GM23338 (cell line): ENCODE results near the gene USP15. TPM values are rescaled to one million over a fixed set of nuclear protein-coding genes. Genes with fewer than 3 reads are reported as not detected.

Experiments used
- ATAC-seq: fragments of 200-7000 bp; cut with Tn5 transposase; 3 replicates; pipeline ENCODE4 v1.9.1; 2020
- DNase-seq: peaks from one replicate; pipeline ENCODE4 v3.0.0-alpha.2; 2015; ENCODE audit warnings: low spot score
- H2AFZ ChIP-seq: fragments of 200-600 bp; sonication (generic); 2 replicates; pipeline ENCODE4 v1.8.0; 2016; ENCODE audit warnings: antibody characterized with exemption, mild to moderate bottlenecking, moderate library complexity
- H3F3A ChIP-seq: fragments of 200-600 bp; sonication (generic); replicated peaks from 2 replicates; pipeline ENCODE4 v1.8.0; 2017; ENCODE audit warnings: antibody characterized with exemption, mixed run types, low read depth
- H3K27ac ChIP-seq: fragments of 200-600 bp; sonication (generic); 2 replicates; pipeline ENCODE4 v1.6.1; 2016; ENCODE audit warnings: low read depth
- H3K27me3 ChIP-seq: fragments of 200-600 bp; sonication (generic); 2 replicates; pipeline ENCODE4 v1.8.0; 2016; ENCODE audit warnings: mild to moderate bottlenecking, mixed run types, moderate library complexity; ENCODE audit not compliant: insufficient read depth
- H3K36me3 ChIP-seq: fragments of 200-600 bp; sonication (generic); 2 replicates; pipeline ENCODE4 v1.8.0; 2016; ENCODE audit warnings: mild to moderate bottlenecking; ENCODE audit not compliant: insufficient read depth
- H3K4me1 ChIP-seq: fragments of 200-600 bp; sonication (generic); 2 replicates; pipeline ENCODE4 v1.8.0; 2016; ENCODE audit warnings: mild to moderate bottlenecking, moderate library complexity; ENCODE audit not compliant: insufficient read depth
- H3K4me2 ChIP-seq: fragments of 200-600 bp; sonication (generic); 2 replicates; pipeline ENCODE4 v1.7.1; 2017; ENCODE audit warnings: mixed run types
- H3K4me3 ChIP-seq: fragments of 200-600 bp; sonication (generic); 2 replicates; pipeline ENCODE4 v1.6.1; 2016; ENCODE audit warnings: mixed run types
- H3K79me2 ChIP-seq: fragments of 200-600 bp; sonication (generic); replicated peaks from 2 replicates; pipeline ENCODE4 v1.8.0; 2017; ENCODE audit warnings: mild to moderate bottlenecking; ENCODE audit not compliant: insufficient read depth
- H3K9me2 ChIP-seq: fragments of 200-600 bp; sonication (generic); 2 replicates; pipeline ENCODE4 v1.8.0; 2017; ENCODE audit not compliant: insufficient read depth
- H4K20me1 ChIP-seq: fragments of 200-600 bp; sonication (generic); replicated peaks from 2 replicates; pipeline ENCODE4 v1.8.0; 2017; ENCODE audit warnings: mild to moderate bottlenecking; ENCODE audit not compliant: insufficient read depth
- H3K27ac Mint-ChIP-seq: 2 replicates; pipeline ENCODE4 v1.8.0; 2020; ENCODE audit warnings: inconsistent platforms, mild to moderate bottlenecking, moderate library complexity, mixed read lengths
- H3K27me3 Mint-ChIP-seq: 3 replicates; pipeline ENCODE4 v1.8.0; 2022; ENCODE audit warnings: low read depth, mild to moderate bottlenecking, moderate library complexity, mixed read lengths, inconsistent platforms; ENCODE audit not compliant: insufficient read depth, poor library complexity
- H3K36me3 Mint-ChIP-seq: 3 replicates; pipeline ENCODE4 v1.8.0; 2021; ENCODE audit warnings: low read depth, mild to moderate bottlenecking, inconsistent platforms, moderate library complexity, mixed read lengths
- H3K4me1 Mint-ChIP-seq: 3 replicates; pipeline ENCODE4 v1.8.0; 2020; ENCODE audit warnings: mild to moderate bottlenecking, inconsistent platforms, mixed read lengths
- H3K4me3 Mint-ChIP-seq: 3 replicates; pipeline ENCODE4 v1.8.0; 2021; ENCODE audit warnings: moderate library complexity, mild to moderate bottlenecking, inconsistent platforms, mixed read lengths
- H3K9me3 Mint-ChIP-seq: 3 replicates; pipeline ENCODE4 v1.8.0; 2020; ENCODE audit warnings: moderate library complexity, mild to moderate bottlenecking, inconsistent platforms, mixed read lengths
- CREB1 ChIP-seq: fragments of 250-450 bp; sonication (Bioruptor Pico); IDR thresholded peaks from 2 replicates; pipeline ENCODE4 v1.5.0; 2020; ENCODE audit warnings: low read depth, mild to moderate bottlenecking, moderate library complexity
- CTCF ChIP-seq, 2 experiments: fragments of 200-600 bp in 1 of 2; sonication (generic) in 1 of 2; conservative IDR thresholded peaks; 2 replicates each; pipeline versions ENCODE4 v1.5.1 to v1.6.1; 2016 to 2017; ENCODE audit warnings: antibody characterized with exemption in 2 of 2, low read depth in 2 of 2, mild to moderate bottlenecking in 2 of 2, moderate library complexity in 1 of 2
- ETS1 ChIP-seq: IDR thresholded peaks from 2 replicates; pipeline ENCODE4 v1.6.1; 2016; ENCODE audit warnings: antibody characterized with exemption
- EZH2 ChIP-seq: fragments of 200-600 bp; sonication (generic); IDR thresholded peaks from one replicate; pipeline ENCODE4 v1.8.0; 2017; ENCODE audit warnings: antibody characterized with exemption, mild to moderate bottlenecking, low read depth; ENCODE audit not compliant: unreplicated experiment
- EZH2phosphoT487 ChIP-seq: fragments of 200-600 bp; sonication (generic); IDR thresholded peaks from one replicate; pipeline ENCODE4 v1.8.1; 2018; ENCODE audit warnings: antibody characterized with exemption; ENCODE audit not compliant: unreplicated experiment
- NANOG ChIP-seq: IDR thresholded peaks from 2 replicates; pipeline ENCODE4 v1.6.1; 2016; ENCODE audit warnings: antibody characterized with exemption, borderline replicate concordance
- STAT1 ChIP-seq: IDR thresholded peaks from one replicate; pipeline ENCODE4 v1.6.1; 2016; ENCODE audit warnings: antibody characterized with exemption; ENCODE audit not compliant: unreplicated experiment
- ZNF114 ChIP-seq: fragments of 250-450 bp; sonication (Bioruptor Pico); IDR thresholded peaks from 2 replicates; pipeline ENCODE4 v1.5.0; 2020; ENCODE audit warnings: mild to moderate bottlenecking, moderate library complexity
- ZNF331 ChIP-seq: fragments of 250-450 bp; sonication (Bioruptor Pico); IDR thresholded peaks from 2 replicates; pipeline ENCODE4 v1.5.0; 2020; ENCODE audit warnings: low read depth, mild to moderate bottlenecking, moderate library complexity
- polyA plus RNA-seq: library from polyadenylated mRNA; unstranded; fragments of >200 nt; fragmentation: Nextera tagmentation; extraction: Ambion mirVana; gene quantifications from 2 replicates; pipeline ENCODE4 v1.2.1, GENCODE V29; 2016
- total RNA-seq: library from RNA; depleted of rRNA; stranded (reverse); fragments of >200 nt; shearing (Covaris generic); gene quantifications from 2 replicates; pipeline ENCODE4 v1.2.3, GENCODE V29; 2014
- TF ChIP-seq, protein P1 (sequence below): IDR thresholded peaks from one replicate; pipeline ENCODE4 v1.6.1; 2018; ENCODE audit warnings: antibody characterized with exemption; ENCODE audit not compliant: unreplicated experiment
- TF ChIP-seq, protein P2 (sequence below): fragments of 250-450 bp; sonication (Bioruptor Pico); IDR thresholded peaks from 2 replicates; pipeline ENCODE4 v1.5.0; 2020; ENCODE audit warnings: mild to moderate bottlenecking, moderate library complexity

Gene USP15
- total and polyA plus RNA-seq, 2 experiments from 2014 or later = 29.5 to 60.3 TPM

- peaks cover 47% of the 10 kb centered on the region for H4K20me1 ChIP-seq
- ATAC-seq = no peak
Observed at GRCh38 chr12:62268956-62269355, 8.8 kb downstream of the USP15 start.

More at GRCh38 chr12:62268956-62269355, 8.8 kb downstream of the USP15 start:
- Mint-ChIP-seq H3K9me3 (no peaks in the 10 kb centered on the region), H3K27me3 (no peaks in the 10 kb centered on the region), H3K27ac (no peak overlapping the region), H3K4me3 (no peak overlapping the region), H3K4me1 (no peaks in the 10 kb centered on the region), H3K36me3 (no peaks in the 10 kb centered on the region)
- Histone ChIP-seq H3K4me1 (no peaks in the 10 kb centered on the region), H3K4me3 (no peak overlapping the region), H3K4me2 (no peak overlapping the region), H3F3A (no peaks in the 10 kb centered on the region), H3K27me3 (no peaks in the 10 kb centered on the region), H3K79me2 (peaks cover 99% of the 10 kb centered on the region), H2AFZ (no peak overlapping the region), H3K27ac (no peak overlapping the region), H3K36me3 (no peaks in the 10 kb centered on the region), H3K9me2 (no peaks in the 10 kb centered on the region)
- no peak for DNase-seq
- TF ChIP-seq CREB1 (no peak), EZH2phosphoT487 (no peak), ZNF331 (CRISPR knock-in tag) (no peak), EZH2 (no peak), NANOG (no peak), CTCF (conservative IDR thresholded peaks at IDR 0.05; ENCODE audit: low read depth in 2 of 2) (no peak), ETS1 (no peak), STAT1 (no peak), ZNF114 (CRISPR knock-in tag) (no peak)
- TF ChIP-seq, protein P1, sequence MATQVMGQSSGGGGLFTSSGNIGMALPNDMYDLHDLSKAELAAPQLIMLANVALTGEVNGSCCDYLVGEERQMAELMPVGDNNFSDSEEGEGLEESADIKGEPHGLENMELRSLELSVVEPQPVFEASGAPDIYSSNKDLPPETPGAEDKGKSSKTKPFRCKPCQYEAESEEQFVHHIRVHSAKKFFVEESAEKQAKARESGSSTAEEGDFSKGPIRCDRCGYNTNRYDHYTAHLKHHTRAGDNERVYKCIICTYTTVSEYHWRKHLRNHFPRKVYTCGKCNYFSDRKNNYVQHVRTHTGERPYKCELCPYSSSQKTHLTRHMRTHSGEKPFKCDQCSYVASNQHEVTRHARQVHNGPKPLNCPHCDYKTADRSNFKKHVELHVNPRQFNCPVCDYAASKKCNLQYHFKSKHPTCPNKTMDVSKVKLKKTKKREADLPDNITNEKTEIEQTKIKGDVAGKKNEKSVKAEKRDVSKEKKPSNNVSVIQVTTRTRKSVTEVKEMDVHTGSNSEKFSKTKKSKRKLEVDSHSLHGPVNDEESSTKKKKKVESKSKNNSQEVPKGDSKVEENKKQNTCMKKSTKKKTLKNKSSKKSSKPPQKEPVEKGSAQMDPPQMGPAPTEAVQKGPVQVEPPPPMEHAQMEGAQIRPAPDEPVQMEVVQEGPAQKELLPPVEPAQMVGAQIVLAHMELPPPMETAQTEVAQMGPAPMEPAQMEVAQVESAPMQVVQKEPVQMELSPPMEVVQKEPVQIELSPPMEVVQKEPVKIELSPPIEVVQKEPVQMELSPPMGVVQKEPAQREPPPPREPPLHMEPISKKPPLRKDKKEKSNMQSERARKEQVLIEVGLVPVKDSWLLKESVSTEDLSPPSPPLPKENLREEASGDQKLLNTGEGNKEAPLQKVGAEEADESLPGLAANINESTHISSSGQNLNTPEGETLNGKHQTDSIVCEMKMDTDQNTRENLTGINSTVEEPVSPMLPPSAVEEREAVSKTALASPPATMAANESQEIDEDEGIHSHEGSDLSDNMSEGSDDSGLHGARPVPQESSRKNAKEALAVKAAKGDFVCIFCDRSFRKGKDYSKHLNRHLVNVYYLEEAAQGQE = no peak
- TF ChIP-seq, protein P2, sequence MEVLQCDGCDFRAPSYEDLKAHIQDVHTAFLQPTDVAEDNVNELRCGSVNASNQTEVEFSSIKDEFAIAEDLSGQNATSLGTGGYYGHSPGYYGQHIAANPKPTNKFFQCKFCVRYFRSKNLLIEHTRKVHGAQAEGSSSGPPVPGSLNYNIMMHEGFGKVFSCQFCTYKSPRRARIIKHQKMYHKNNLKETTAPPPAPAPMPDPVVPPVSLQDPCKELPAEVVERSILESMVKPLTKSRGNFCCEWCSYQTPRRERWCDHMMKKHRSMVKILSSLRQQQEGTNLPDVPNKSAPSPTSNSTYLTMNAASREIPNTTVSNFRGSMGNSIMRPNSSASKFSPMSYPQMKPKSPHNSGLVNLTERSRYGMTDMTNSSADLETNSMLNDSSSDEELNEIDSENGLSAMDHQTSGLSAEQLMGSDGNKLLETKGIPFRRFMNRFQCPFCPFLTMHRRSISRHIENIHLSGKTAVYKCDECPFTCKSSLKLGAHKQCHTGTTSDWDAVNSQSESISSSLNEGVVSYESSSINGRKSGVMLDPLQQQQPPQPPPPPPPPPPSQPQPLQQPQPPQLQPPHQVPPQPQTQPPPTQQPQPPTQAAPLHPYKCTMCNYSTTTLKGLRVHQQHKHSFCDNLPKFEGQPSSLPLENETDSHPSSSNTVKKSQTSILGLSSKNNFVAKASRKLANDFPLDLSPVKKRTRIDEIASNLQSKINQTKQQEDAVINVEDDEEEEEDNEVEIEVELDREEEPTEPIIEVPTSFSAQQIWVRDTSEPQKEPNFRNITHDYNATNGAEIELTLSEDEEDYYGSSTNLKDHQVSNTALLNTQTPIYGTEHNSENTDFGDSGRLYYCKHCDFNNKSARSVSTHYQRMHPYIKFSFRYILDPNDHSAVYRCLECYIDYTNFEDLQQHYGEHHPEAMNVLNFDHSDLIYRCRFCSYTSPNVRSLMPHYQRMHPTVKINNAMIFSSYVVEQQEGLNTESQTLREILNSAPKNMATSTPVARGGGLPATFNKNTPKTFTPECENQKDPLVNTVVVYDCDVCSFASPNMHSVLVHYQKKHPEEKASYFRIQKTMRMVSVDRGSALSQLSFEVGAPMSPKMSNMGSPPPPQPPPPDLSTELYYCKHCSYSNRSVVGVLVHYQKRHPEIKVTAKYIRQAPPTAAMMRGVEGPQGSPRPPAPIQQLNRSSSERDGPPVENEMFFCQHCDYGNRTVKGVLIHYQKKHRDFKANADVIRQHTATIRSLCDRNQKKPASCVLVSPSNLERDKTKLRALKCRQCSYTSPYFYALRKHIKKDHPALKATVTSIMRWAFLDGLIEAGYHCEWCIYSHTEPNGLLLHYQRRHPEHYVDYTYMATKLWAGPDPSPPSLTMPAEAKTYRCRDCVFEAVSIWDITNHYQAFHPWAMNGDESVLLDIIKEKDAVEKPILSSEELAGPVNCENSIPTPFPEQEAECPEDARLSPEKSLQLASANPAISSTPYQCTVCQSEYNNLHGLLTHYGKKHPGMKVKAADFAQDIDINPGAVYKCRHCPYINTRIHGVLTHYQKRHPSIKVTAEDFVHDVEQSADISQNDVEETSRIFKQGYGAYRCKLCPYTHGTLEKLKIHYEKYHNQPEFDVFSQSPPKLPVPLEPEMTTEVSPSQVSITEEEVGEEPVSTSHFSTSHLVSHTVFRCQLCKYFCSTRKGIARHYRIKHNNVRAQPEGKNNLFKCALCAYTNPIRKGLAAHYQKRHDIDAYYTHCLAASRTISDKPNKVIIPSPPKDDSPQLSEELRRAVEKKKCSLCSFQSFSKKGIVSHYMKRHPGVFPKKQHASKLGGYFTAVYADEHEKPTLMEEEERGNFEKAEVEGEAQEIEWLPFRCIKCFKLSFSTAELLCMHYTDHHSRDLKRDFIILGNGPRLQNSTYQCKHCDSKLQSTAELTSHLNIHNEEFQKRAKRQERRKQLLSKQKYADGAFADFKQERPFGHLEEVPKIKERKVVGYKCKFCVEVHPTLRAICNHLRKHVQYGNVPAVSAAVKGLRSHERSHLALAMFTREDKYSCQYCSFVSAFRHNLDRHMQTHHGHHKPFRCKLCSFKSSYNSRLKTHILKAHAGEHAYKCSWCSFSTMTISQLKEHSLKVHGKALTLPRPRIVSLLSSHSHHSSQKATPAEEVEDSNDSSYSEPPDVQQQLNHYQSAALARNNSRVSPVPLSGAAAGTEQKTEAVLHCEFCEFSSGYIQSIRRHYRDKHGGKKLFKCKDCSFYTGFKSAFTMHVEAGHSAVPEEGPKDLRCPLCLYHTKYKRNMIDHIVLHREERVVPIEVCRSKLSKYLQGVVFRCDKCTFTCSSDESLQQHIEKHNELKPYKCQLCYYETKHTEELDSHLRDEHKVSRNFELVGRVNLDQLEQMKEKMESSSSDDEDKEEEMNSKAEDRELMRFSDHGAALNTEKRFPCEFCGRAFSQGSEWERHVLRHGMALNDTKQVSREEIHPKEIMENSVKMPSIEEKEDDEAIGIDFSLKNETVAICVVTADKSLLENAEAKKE = no peak
